NCI-H2171 (cell line): Measurements from ENCODE around the gene HOXA9.
A peak's percentile ranks its signal among the peaks of the same experiment; 100 is the strongest.

Experiments
- DNase-seq: peaks from one replicate; lab custom pipeline; 2025; lab: John Stamatoyannopoulos, UW

HOXA9 gene

DNA sequence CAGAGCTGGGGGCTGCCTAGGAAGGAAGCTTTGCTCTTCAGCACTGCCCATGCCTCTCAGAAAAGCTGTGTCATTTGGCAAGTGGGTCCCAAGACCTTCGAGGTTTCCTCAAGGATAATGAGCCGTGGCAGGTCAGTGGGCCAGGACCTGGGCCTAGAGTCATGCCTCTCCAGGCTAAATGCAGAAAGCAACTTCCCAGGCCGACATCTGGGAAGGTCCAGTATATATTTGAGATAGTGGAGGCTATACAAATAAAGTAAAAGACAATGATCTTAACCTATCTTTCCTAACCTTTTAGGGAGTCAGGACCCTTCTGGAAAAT is 11.1 kb upstream of the HOXA9 start:
- no peak for DNase-seq

DNA sequence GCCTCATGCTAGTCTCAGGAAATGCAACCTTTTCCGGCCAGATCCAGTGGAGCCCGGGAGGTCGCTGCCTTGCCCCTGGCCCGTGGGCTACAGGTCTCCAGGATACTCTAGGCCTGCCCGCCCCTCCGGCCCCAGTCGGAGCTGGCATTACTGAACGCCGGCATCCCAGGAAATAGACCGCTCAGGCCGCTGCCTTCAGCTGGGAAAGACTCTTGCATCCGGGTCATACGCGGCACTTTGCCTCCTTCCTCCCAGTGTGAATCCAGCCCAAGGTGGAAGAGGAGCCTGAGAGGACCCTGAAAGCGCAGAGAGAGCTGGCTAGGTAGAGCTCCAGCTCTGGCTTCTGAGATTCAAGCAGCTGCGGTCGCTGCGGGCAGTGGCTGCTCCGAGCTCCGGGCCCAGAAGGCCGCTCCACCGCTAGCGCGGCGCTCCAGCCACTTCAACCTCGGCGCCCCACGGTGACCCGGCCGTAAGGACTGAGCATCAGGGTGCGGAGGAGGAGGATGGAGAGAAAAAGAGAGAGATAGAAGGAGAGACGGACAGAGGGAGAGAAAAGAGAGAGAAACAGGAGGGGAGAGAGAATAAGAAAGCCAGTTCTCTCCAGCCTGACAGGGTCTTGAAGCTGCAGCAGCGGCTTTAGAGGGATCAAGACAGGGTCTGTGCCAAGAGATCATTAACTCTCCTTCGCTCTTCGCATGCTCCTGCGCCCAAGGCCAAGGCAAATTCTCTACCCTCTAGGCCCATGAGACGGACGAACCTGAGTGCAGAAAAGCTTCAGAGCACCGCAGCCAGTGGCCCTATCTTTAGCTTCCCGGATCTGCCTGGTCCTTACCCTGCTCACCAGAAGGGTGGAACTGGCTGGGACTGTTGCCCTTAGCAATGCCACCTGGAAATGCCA is 10.5 kb upstream of the HOXA9 start:
- DNase-seq: no peak

DNA sequence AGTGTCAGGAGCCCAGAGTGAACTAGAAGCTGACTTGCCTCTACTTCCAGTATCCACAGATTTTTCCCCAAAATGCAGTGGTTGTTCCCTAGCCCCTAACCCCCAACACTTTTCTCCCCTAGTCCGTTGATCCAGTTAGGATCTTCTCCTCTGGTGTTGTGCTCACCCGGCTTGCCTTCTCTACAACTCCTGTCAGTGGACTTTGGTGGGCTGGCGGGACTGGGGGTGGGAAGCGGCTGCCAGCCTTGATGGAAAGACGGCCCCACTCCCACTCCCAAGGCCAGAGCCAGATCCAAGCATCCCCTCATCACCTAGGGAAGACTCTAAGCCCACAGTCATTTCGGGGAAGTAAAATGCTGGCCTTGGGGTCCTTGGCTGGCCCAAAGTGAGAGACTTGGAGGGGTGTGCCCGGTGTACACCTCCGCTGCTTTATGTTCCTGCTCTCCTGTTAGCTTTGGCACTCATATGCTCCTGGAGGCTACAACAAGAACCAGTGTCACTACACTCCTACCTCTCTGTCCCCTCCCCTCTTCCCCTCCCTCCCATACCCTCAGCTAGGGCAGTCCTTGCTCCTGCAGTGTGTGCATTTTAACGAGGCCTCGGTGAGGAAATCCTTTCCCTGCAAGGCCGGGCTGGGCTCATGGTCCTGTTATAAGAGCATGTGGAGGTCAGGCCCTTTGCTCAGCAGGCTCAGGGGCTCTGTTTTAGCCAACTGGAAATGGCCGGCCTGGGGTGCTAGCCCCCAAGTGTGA is 9.7 kb upstream of the HOXA9 start:
- DNase-seq: no peak

DNA sequence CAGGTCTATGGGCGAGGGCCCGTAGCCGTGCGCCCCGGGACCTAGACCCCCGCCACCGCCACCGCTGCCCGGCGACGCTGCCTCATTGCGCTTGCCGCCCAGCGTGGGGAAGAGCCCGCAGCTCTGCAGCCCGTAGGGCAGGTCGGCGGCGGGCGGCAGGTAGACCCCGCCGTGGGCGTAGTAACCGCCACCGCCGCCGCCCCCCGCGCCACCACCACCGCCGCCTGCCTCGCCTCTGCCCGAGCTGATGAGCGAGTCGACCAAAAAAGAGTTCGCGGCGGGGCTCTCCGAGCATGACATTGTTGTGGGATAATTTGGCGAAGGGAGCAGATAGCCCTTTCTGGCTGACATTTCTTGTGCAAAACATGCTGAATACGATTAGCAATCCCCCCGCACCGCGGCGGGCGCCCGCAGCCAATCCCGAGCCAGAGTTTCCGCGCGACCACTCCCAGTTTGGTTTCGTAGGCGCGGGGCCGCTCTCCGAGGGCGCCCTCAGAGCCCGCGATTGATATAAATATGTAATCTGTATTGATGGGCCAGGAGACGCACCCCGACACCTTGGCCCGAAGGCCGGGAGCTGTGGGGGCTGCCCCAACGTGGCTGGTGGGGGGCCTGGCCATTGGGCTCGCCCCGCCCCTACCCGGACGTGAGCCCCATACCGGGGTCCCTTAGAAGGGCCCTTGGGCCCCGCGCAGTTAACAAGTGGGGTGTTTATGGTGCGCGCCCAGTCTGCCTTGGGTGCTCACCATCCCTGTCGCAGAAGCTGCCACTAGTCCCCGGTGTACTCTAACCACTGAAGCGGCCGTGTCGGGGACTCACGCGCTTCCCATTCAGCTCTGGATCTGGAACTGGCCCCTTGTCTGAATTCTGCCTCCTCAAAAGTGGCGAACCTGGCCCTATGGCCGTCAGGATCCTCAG is 8.9 kb upstream of the HOXA9 start, which contains the start of gene HOXA10:
Gene HOXA10, minus strand, starts transcription at position 365 of the 918 bp plus-strand sequence. Its CDS starts 14 bp downstream, at position 351.
- peak; percentile 7 for DNase-seq

DNA sequence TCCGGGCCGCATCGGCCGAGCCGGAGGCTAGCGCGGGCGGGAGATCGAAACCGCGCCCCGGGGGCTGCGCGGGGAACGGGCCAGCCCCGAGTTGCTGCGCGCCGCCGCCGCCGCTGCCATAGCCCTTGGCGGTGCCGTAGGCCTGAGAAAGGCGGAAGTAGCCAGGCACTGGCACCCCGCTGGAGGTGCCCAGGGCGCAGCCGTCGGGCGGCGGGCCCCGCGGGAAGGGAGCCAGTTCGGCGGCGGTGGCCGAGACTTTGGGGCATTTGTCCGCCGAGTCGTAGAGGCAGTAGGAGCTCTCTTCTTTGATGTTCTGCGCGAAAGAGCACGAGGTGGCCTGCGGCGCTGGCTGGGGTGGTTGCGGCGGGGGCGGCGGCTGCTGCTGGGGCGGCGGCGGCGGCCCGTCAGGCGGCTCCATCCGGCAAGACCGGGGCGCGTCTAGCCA is 8.2 kb upstream of the HOXA9 start:
- DNase-seq: peak; percentile 5

DNA sequence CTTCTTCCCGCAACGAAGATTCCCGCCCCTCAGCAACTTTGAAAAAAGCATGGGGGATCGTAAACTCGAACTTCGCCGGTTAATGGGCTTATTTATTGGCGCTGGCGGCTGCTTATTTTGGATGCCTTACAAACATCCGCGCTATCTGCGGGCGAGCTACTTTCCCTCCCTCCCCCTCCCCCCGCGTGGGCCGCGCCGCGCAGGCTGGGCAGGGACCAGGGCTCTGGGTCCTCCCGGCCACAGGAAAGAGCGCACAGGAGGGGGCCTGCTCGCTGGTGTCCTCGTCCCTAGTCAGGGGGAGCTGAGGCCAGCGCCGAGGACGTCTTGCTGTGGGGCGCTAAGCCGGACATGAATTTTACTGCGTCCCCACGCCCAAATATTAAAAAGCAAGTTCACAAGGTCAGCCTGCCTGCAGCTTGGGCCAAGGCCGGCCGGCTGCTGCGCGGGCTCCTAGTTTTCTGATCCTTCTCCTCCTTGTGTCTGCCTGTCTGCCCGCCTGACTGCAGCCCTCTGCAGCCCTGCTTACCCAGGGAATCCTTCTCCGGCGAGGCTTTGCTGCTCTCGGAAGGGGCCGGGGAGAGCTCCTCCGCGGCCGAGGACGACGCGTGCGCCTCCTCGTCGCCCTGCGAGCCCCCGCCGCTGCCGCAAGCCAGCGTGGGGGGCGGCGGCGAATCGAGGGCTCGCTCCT is 7.6 kb upstream of the HOXA9 start:
- peak; percentile 16 for DNase-seq

DNA sequence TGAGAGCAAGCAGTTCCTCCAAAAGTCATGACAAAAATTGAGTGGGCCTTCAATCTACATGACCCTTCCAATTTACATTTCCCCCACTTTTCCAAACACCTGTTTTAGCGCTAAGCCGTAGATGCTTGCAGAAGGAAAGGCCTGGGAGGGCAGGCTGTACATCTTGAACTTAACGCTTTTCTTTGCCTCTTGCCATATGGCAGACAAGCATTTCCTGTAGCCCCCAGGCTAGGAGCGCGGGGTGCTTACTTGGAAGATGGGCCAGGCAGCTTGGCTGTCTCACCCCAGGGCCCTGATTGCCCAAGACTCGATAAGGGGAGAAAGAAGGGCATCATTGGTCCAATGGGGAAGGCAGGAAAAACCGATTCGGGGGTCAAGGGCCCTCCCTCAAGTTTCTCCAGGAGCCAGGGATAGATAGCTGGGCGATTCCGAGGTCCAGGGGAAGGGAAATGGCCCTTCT is 7.0 kb upstream of the HOXA9 start:
- DNase-seq: no peak

DNA sequence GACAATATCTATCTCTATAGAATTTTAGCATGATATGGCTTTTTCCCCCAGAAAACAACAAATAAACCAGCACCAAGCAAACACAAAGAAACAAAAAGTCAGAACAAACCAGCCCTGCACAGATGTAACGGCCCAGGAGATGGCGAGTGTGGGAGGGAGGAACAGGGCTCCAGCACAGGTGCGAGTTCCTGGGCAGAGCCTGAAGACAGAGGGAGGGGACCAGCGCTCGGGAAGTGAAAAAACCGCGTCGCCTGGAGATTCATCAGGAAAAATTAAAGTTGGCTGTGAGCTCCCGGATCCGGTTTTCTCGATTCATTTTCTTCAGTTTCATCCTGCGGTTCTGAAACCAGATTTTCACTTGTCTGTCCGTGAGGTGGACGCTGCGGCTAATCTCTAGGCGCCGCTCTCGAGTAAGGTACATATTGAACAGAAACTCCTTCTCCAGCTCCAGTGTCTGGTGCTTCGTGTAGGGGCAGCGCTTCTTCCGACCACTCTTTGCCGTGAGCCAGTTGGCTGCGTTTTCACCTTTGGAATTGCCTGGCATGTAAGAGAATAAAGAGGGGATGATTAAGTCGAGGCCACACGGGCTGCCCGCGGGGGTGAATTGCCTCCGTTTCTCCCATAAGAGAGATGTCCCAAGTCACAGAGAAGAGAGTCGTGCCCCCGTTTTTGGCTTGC is 6.4 kb upstream of the HOXA9 start:
- no peak for DNase-seq

DNA sequence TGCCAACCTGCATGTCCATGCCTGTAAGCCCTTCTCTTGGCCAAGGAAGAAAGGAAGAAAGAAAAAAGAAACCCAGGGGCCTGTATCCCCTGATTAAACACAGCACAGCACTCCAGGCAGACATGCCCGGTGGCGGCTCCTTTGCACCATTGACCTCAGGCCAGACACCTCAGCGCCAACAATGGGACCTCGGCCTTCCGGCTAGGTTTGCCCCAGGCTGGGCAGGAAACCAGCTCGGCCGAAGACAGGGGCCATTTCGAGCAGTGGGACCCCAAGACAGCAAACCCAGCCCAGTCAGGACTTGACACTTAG is 5.9 kb upstream of the HOXA9 start:
- DNase-seq: no peak

DNA sequence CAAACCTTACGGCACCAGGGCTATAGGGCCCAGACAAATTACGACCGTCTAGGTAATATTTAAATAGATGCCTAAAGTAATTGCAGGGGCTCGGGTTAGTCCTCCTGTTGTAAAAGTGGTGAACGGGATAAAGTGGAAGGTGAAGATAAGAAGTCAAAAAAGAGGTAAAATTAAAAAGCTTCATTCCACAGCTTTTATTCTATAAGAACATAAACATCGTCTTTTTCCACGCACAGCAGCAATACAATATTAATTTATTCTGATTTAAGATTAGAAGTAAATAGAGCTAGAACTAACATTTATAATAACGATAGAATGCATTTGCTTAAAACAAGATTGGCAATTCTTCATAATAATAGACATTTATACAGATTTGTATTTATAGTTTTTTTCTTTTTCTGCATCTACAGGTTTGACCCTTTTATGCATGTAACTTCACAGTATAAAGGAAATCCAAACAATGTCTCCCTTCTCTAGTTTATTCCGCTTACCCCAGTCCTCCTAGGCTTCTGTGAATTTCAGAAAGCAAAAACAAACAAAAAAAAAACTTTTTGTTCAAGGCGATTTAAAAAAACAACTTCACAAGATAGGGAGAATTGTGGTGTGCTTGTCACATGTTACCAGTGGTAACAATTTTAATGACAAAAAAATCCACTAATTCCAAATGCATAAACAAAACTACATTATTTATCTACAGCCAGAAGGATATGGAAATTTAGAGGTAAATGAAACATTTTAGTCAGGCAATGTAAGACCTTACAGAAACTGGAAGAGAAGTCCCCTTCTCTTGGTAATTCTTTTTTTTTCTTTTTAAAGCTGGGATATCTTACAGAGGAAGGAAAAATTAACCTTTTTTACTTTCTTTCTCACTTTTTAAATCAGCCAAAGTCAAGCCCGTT is 5.3 kb upstream of the HOXA9 start:
- no peak for DNase-seq

DNA sequence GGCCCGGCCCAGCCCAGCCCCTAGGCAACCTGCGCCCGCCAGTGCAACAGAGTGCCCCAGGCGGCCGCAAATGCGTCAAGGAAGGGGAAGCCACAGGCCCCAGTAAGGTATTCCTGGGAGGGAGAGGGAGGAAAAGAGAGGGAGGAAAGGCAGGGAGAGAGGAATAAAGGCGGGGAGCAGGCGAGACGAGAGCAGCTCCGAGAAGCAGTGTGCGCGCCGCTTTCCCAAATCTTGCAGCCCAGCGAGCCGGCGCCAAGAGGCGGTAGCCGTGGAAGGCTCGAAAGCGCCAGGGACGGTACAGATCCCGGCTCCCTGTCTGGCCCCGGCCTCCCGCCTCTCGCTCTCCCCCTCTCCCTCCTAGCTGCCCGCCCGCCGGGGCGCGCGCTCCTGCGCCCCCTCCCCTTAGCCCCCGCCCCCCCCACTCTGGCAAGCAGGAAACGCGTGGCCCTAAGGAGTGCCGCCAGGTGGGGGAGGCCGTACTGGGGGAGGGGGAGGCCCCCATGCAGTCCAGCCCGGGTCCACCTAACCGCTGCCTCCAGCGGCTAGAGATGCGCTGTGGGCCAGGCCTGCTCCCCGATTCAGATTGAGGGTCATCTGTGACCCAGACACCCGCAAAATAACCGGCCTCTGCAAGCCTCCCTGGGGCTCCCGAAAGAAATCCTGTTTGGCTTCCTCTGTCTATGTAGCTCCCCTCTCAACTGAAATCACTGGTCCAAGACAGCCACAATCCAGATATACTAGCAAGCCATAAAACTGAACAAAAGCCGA is 4.5 kb upstream of the HOXA9 start:
- peak; percentile 10 for DNase-seq

DNA sequence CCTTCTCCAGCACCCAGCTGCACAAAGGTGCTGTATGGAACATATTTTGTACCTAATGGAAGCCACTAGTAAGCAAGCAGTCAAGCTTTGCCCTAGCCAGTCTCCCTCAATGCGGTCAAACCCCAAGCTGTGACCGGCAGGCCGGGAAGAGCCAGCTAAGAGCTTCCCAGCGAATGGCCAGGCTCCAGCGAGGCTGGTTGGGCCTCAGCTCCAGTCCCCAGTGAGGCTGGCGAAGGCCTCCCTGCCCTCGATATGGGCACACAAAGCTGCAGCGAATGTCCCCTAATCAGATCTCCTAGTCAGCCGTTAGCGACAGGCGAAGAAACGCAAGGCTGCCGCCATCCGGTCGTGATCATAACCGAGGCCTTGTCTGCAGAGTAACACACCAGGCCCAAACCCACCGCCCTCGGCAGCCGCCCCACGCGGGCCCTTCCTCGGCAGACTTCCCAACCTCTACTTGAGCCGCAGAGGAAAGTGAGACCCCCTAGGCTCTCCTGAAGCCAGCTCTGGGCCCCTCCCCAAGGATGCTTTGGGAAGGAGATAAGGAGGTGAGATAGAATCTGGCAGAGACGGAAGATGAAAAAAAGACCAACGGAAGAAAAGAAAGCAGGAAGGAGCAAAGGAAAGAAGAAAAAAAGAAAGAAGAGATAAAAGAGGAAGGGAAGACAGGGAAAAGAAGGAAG is 3.1 kb upstream of the HOXA9 start:
- DNase-seq: peak; percentile 51

DNA sequence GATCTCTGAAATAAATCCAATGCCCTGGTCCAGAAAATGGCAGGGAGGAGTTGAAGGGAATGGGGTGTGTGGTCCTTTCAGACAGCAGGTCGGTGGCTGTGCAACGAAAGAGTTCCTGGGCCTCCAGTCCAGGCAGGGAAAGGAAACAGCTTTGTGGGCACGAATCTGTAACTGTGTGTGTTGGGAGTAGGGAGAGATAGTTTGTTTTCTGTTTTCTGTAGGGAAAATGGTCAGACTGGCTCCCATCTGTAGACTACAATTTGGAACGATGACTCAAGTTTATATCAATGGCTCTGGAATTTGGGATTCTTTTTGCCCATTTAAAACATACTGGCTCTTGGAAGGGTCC is 2.6 kb upstream of the HOXA9 start:
- DNase-seq: no peak

DNA sequence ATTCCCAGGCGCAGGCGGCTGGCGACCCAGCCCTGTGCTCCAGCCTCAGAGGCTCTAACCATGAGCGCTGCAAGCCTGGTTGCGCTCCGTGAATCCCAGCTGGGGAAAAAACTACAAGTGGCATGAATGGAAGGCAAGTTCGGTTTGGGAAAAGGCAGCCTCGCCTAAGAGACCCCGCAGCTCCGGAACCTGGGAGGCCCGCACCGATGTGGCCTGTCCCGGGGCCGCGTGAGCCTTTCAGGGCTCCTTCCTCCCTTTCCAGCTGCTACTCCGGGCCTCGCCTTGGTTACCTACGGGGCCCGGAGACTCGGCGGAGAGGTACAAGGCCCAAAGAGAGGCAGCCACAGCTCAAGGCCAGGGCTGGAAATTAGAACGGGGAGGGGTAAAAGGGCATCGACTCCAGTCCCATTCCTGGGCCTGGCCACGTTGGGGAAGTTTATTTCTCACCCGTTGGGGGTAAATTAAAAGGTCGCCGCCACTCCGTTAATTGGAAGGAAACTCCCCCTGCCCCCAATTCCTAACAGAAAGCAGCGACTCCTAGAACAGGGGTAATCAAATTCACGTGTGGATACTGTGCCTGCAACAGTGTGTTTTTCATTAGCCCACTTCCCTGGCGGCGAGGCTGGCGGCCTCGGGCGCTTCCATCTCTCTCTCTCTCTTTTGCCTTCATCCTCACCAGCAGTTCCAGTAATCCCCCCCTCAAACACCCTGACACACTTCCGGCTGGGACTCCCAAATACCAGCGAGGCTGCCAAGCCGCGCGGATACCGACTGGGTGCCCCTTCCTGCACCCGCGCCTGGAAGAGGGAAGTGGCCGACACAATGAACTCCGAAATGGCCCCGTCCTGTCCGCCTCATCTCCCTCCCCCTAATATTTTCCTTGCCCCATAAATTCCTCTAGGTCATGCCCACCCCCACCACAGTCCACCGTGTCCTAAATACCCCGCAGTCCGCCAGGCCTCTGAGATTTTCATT is 1.5 kb upstream of the HOXA9 start:
- DNase-seq: no peak

DNA sequence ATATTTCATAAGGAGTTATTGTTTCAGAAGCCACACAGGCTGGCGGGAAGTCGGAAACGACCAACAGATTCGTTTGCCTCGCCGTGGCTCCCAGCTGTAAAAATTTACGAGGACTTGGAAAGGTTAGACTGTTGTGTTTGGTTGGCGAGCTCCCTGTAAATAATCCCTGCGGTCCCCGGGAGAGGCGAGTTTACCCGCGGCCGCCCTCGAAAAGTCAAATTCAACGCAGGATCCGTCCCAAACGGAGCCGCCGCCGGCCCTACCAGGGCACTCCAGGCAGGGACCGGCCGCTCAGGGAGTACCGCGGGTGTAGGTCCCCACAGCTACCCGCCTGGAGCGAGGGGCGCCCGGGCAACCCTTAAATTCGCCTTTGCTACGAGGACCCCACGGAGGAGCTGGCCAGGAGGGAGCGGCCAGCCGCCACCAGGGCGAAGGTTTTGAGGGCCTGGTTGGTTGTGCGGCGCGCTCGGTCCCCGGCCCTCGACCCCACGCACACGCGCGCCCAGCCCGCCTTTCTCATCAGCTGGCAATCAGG is 726 bp upstream of the HOXA9 start:
- no peak for DNase-seq

DNA sequence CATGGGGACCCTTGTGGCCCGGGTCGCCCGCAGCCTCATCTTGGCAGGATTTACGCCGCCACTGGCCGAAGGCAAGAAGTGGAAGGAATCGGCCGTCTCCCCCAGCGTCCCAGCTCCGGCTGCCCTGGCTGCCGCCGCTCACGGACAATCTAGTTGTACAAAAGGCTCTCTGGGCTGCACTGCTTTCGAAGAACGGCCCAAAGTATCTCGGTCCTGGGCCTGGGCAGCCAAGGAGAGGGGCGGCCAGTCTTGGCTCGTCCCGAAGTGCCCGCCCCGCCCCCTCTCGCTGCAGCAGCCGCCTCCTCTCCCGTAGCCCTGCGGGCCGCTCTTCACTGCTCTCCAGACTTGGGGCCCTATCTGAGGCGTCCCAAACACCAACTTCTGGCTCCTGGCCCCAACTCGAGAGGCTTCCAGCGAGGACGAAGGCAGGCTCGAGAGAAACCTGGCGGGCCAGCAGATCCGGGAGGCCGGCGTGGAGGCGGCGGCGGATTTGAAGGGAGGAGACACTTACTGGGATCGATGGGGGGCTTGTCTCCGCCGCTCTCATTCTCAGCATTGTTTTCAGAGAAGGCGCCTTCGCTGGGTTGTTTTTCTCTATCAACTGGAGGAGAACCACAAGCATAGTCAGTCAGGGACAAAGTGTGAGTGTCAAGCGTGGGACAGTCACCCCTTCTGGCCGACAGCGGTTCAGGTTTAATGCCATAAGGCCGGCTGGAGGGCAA is 809 bp downstream of the HOXA9 start:
- DNase-seq: no peak

DNA sequence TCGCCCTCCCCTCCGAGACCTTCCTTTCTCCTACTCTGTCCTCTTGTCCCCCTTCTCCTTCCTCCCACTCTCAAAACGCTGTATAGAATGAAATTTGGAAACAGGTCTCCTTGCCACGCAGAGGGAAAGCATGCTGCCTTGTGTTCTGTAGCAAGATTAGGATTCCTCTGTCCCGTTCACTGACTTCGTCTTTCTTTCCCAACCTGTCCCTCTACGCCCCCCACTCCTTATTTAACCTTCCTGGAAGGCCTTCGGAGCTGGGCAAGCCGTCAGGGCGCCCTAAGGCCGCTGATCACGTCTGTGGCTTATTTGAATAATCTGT is 1.3 kb downstream of the HOXA9 start:
- no peak for DNase-seq
